ENCODE measurements around the gene EFCAB9. TPM values are rescaled to one million over a fixed set of nuclear protein-coding genes. Genes with fewer than 3 reads are reported as not detected.

EFCAB9 gene
- total RNA-seq, 1 experiment from 2014 or later: not detected

DNA sequence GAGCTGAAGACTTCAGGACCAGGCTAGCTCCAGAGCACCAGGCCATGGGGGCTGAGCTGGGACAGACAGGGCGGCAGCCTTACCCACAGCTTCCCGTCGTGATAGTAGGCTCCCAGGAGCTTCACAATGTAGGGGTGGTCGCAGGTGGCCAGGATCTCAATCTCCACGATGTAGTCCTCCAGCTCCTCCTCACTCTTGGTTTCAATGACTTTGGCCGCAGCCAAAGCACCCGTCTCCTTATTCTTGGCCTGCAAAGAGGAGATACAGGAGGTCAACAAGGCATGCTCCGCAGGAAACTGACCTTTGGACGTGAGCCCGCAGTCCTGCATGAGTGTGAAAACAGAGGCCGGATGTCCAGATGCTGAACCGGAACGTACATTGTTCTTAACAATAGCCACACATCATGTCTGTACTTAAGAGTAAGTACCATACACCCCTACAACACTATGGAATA lies 37.4 kb upstream of the EFCAB9 start:
- POLR2A ChIA-PET: no interaction called here
- Histone ChIP-seq H3K79me2 (ENCODE audit: insufficient read depth, low read length) (no peaks in the 10 kb centered on the region), H3K9me2 (ENCODE audit: insufficient read depth) (no peaks in the 10 kb centered on the region), H2AFZ (ENCODE audit: low read depth, low read length, poor library complexity, severe bottlenecking) (no peak overlapping the region), H3K36me3 (ENCODE audit: control insufficient read depth in 1 of 2, insufficient read depth in 2 of 2, low read length in 2 of 2) (no peaks in the 10 kb centered on the region), H4K20me1 (ENCODE audit: insufficient read depth) (no peaks in the 10 kb centered on the region), H3K4me2 (ENCODE audit: low read length) (no peak overlapping the region), H3K27ac (ENCODE audit: low read depth, low read length) (no peak overlapping the region), H3K9ac (ENCODE audit: low read length) (no peak overlapping the region), H3K4me1 (ENCODE audit: control insufficient read depth in 1 of 2, insufficient read depth in 2 of 2, low read length in 2 of 2) (no peaks in the 10 kb centered on the region), H3K4me3 (replicated peaks in 1 of 2; ENCODE audit: low read depth in 1 of 2, low read length in 2 of 2) (no peak overlapping the region), H3K9me3 (ENCODE audit: control insufficient read depth in 1 of 2, insufficient read depth in 1 of 2, low read depth in 1 of 2, low read length in 2 of 2) (no peaks in the 10 kb centered on the region), H3K27me3 (ENCODE audit: insufficient read depth, low read length) (no peaks in the 10 kb centered on the region)
- no peak for DNase-seq (ENCODE audit: low read depth, low spot score)
- intact Hi-C loops (cut with micrococcal nuclease): no loop called here
- RAD21 ChIA-PET (ENCODE audit: low non-redundant PET in 1 of 2, low total read pairs in 2 of 2, uncharacterized antibody in 2 of 2, unreplicated experiment in 2 of 2): no interaction called here
- no peak for TF ChIP-seq EZH2 (IDR thresholded peaks at IDR 0.05)
- TF ChIP-seq TCF7L2 (IDR thresholded peaks at IDR 0.05; ENCODE audit: borderline replicate concordance, extremely low read depth, insufficient read depth, insufficient read length): no peak
- TF ChIP-seq EZH2phosphoT487 (IDR thresholded peaks at IDR 0.05; ENCODE audit: borderline replicate concordance): no peak
- no peak for TF ChIP-seq YY1 (IDR thresholded peaks at IDR 0.05; ENCODE audit: extremely low read depth, insufficient replicate concordance, low read depth, low read length)
- no peak for TF ChIP-seq FOSL1 (IDR thresholded peaks at IDR 0.05; ENCODE audit: low read depth)
- TF ChIP-seq JUND (IDR thresholded peaks at IDR 0.05): no peak
- TF ChIP-seq ZFX (IDR thresholded peaks at IDR 0.05): no peak
- no peak for TF ChIP-seq RAD21 (IDR thresholded peaks at IDR 0.05; ENCODE audit: low read depth)
- TF ChIP-seq CEBPB (IDR thresholded peaks at IDR 0.05; ENCODE audit: low read depth): no peak
- no peak for TF ChIP-seq POLR2A (IDR thresholded peaks at IDR 0.05; ENCODE audit: borderline replicate concordance, extremely low read depth, insufficient read depth, insufficient read length)
- no peak for TF ChIP-seq CBX3 (IDR thresholded peaks at IDR 0.05; ENCODE audit: low read depth)
- TF ChIP-seq ELF1 (IDR thresholded peaks at IDR 0.05; ENCODE audit: borderline replicate concordance, low read depth): no peak
- TF ChIP-seq SP1 (IDR thresholded peaks at IDR 0.05; ENCODE audit: low read depth): no peak
- TF ChIP-seq, protein P1, sequence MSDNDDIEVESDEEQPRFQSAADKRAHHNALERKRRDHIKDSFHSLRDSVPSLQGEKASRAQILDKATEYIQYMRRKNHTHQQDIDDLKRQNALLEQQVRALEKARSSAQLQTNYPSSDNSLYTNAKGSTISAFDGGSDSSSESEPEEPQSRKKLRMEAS (IDR thresholded peaks at IDR 0.05): no peak
- TF ChIP-seq, protein P2, sequence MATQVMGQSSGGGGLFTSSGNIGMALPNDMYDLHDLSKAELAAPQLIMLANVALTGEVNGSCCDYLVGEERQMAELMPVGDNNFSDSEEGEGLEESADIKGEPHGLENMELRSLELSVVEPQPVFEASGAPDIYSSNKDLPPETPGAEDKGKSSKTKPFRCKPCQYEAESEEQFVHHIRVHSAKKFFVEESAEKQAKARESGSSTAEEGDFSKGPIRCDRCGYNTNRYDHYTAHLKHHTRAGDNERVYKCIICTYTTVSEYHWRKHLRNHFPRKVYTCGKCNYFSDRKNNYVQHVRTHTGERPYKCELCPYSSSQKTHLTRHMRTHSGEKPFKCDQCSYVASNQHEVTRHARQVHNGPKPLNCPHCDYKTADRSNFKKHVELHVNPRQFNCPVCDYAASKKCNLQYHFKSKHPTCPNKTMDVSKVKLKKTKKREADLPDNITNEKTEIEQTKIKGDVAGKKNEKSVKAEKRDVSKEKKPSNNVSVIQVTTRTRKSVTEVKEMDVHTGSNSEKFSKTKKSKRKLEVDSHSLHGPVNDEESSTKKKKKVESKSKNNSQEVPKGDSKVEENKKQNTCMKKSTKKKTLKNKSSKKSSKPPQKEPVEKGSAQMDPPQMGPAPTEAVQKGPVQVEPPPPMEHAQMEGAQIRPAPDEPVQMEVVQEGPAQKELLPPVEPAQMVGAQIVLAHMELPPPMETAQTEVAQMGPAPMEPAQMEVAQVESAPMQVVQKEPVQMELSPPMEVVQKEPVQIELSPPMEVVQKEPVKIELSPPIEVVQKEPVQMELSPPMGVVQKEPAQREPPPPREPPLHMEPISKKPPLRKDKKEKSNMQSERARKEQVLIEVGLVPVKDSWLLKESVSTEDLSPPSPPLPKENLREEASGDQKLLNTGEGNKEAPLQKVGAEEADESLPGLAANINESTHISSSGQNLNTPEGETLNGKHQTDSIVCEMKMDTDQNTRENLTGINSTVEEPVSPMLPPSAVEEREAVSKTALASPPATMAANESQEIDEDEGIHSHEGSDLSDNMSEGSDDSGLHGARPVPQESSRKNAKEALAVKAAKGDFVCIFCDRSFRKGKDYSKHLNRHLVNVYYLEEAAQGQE (IDR thresholded peaks at IDR 0.05; ENCODE audit: low read depth): no peak
- TF ChIP-seq POLR2AphosphoS5 (IDR thresholded peaks at IDR 0.05; ENCODE audit: low read depth, low read length): no peak
- TF ChIP-seq SRF (IDR thresholded peaks at IDR 0.05; ENCODE audit: low read depth): no peak
- TF ChIP-seq, protein P3, sequence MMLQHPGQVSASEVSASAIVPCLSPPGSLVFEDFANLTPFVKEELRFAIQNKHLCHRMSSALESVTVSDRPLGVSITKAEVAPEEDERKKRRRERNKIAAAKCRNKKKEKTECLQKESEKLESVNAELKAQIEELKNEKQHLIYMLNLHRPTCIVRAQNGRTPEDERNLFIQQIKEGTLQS (IDR thresholded peaks at IDR 0.05): no peak
- no peak for TF ChIP-seq SIN3A (IDR thresholded peaks at IDR 0.05; ENCODE audit: low read depth)
- BruUV-seq (replicated peaks): no TSS peak
- CTCF ChIA-PET: no interaction called here
- ATAC-seq: no peak
